ENCODE results near the gene XG.
"Not testable (repeated sequence)": the region's sequence is repeated elsewhere in the genome, so short reads cannot be mapped to it uniquely, and the experiment has no call there.

DNA sequence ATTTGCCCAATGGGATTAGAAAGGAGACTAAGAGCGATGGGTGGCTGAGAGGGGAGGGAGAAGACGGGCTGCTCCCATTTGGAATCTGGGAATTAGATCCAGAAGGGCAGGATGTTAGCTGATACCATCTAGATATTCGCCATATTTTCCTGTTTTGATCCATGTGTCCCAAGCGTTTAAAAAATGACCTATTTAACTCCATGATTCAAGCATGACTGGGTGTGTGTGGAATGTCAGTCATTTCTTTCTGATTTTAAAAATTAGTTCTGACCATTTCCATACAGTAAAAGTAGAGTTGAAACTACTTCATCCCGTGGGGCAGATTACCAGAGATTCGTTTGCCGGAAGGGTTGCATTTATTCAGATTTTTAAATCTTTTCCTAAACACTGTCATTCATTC is 601 bp downstream of the XG start:
- TF ChIP-seq CTCF (IDR thresholded peaks at IDR 0.05; ENCODE audit: extremely low read depth in 1 of 2, insufficient read depth in 1 of 2, low read depth in 1 of 2, low read length in 2 of 2); POLR2A (IDR thresholded peaks at IDR 0.05; ENCODE audit: low read depth, low read length); POLR2AphosphoS5 (IDR thresholded peaks at IDR 0.05; ENCODE audit: insufficient read depth, low read depth, low read length); EZH2 (IDR thresholded peaks at IDR 0.05; ENCODE audit: borderline replicate concordance, low read depth, low read length, severe bottlenecking); JUN (IDR thresholded peaks at IDR 0.05; ENCODE audit: borderline replicate concordance, insufficient read depth, insufficient read length, low read depth); MYC (IDR thresholded peaks at IDR 0.05; ENCODE audit: low read depth, low read length): not testable (repeated sequence)
- TF ChIP-seq, protein P1, sequence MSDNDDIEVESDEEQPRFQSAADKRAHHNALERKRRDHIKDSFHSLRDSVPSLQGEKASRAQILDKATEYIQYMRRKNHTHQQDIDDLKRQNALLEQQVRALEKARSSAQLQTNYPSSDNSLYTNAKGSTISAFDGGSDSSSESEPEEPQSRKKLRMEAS (IDR thresholded peaks at IDR 0.05; ENCODE audit: insufficient read depth, insufficient read length), result not testable (repeated sequence)
